CD14-positive monocyte (primary cell): ENCODE data around the gene LASP1NB.

Source experiments
- DNase-seq, 3 donors: peaks; one replicate each; pipeline ENCODE4 v3.0.0-alpha.2; 2011 to 2022
- H2AFZ ChIP-seq: 2 replicates; pipeline ENCODE4 v1.6.0; 2012; ENCODE audit warnings: mild to moderate bottlenecking, low read depth, low read length, inconsistent platforms; ENCODE audit not compliant: insufficient read depth, poor library complexity, severe bottlenecking
- H3K27ac ChIP-seq, 2 donors: 1 replicate in 1 of 2; 2 replicates in 1 of 2; pipeline ENCODE4 v1.5.1; 2012 to 2013; ENCODE audit warnings: low read length in 2 of 2, control low read depth in 1 of 2, inconsistent platforms in 1 of 2, low read depth in 1 of 2, mild to moderate bottlenecking in 1 of 2
- H3K27me3 ChIP-seq, 2 donors: one replicate each; pipeline versions ENCODE4 v1.6.0 to v1.6.1; 2011 to 2013; ENCODE audit warnings: low read length in 2 of 2; ENCODE audit not compliant: control insufficient read depth in 2 of 2, insufficient read depth in 2 of 2
- H3K36me3 ChIP-seq, 2 donors: replicated peaks in 1 of 2; 1 replicate in 1 of 2; 2 replicates in 1 of 2; pipeline versions ENCODE4 v1.5.1 to v1.6.1; 2012 to 2013; ENCODE audit warnings: low read length in 2 of 2, control low read depth in 1 of 2, inconsistent platforms in 1 of 2, mild to moderate bottlenecking in 1 of 2; ENCODE audit not compliant: insufficient read depth in 2 of 2, control insufficient read depth in 1 of 2
- H3K4me1 ChIP-seq, 2 donors: 1 replicate in 1 of 2; 2 replicates in 1 of 2; pipeline versions ENCODE4 v1.5.1 to v1.6.1; 2012 to 2013; ENCODE audit warnings: low read length in 2 of 2, control low read depth in 1 of 2, inconsistent platforms in 1 of 2, mild to moderate bottlenecking in 1 of 2, moderate library complexity in 1 of 2; ENCODE audit not compliant: insufficient read depth in 2 of 2, control insufficient read depth in 1 of 2
- H3K4me2 ChIP-seq: replicated peaks from 2 replicates; pipeline ENCODE3; 2012; ENCODE audit warnings: low read length, moderate library complexity, mild to moderate bottlenecking; ENCODE audit not compliant: poor library complexity, severe bottlenecking; ENCODE audit errors: extremely low read depth
- H3K4me3 ChIP-seq, 3 experiments: fragments of 200-600 bp in 1 of 3; sonication (generic) in 1 of 3; replicated peaks in 1 of 3; 1 replicate in 2 of 3; 2 replicates in 1 of 3; pipeline ENCODE4 v1.5.1; 2011 to 2013; ENCODE audit warnings: low read length in 3 of 3, mild to moderate bottlenecking in 3 of 3, control low read depth in 2 of 3, low read depth in 2 of 3, inconsistent platforms in 1 of 3, moderate library complexity in 1 of 3
- H3K79me2 ChIP-seq: 2 replicates; pipeline ENCODE4 v1.6.0; 2012; ENCODE audit warnings: mild to moderate bottlenecking, control low read depth, inconsistent platforms, low read length, moderate library complexity; ENCODE audit not compliant: insufficient read depth
- H3K9ac ChIP-seq: 2 replicates; pipeline ENCODE4 v1.6.0; 2017; ENCODE audit warnings: low read length, mild to moderate bottlenecking; ENCODE audit not compliant: insufficient read depth, poor library complexity, severe bottlenecking
- H3K9me3 ChIP-seq, 2 donors: replicated peaks in 1 of 2; 1 replicate in 1 of 2; 2 replicates in 1 of 2; pipeline versions ENCODE4 v1.5.1 to v1.6.1; 2012 to 2013; ENCODE audit warnings: low read length in 2 of 2, control low read depth in 1 of 2; ENCODE audit not compliant: control insufficient read depth in 1 of 2, insufficient read depth in 1 of 2
- H4K20me1 ChIP-seq: 2 replicates; pipeline ENCODE4 v1.6.0; 2012; ENCODE audit warnings: mild to moderate bottlenecking, low read length, control low read depth, moderate library complexity; ENCODE audit not compliant: insufficient read depth
- H3K27ac Mint-ChIP-seq, 7 donors: one replicate each; pipeline ENCODE4 v1.8.0; 2020; ENCODE audit warnings: mild to moderate bottlenecking in 7 of 7, mixed read lengths in 7 of 7, moderate library complexity in 6 of 7, inconsistent platforms in 2 of 7
- H3K27me3 Mint-ChIP-seq, 3 donors: one replicate each; pipeline ENCODE4 v1.8.0; 2021 to 2022; ENCODE audit warnings: low read depth in 3 of 3, mild to moderate bottlenecking in 3 of 3, mixed read lengths in 3 of 3, moderate library complexity in 3 of 3, inconsistent platforms in 1 of 3
- H3K36me3 Mint-ChIP-seq, 2 donors: one replicate each; pipeline ENCODE4 v1.8.0; 2020; ENCODE audit warnings: mixed read lengths in 2 of 2, inconsistent platforms in 1 of 2, mild to moderate bottlenecking in 1 of 2
- H3K4me1 Mint-ChIP-seq: one replicate; pipeline ENCODE4 v1.8.0; 2020; ENCODE audit warnings: mild to moderate bottlenecking, mixed read lengths
- H3K4me3 Mint-ChIP-seq, 2 donors: one replicate each; pipeline ENCODE4 v1.8.0; 2020; ENCODE audit warnings: mild to moderate bottlenecking in 2 of 2, mixed read lengths in 2 of 2, moderate library complexity in 1 of 2
- H3K9me3 Mint-ChIP-seq, 7 donors: one replicate each; pipeline ENCODE4 v1.8.0; 2020 to 2022; ENCODE audit warnings: mixed read lengths in 7 of 7, mild to moderate bottlenecking in 6 of 7, moderate library complexity in 6 of 7, inconsistent platforms in 2 of 7
- WGBS: methylation state at CpG from one replicate; pipeline ENCODE4 v1.1.5; 2013; ENCODE audit warnings: missing lambda C conversion rate; ENCODE audit not compliant: insufficient coverage; 5-methylcytosine and 5-hydroxymethylcytosine counted together
- intact Hi-C, 2 donors: fragments of 100-400 bp; cut with micrococcal nuclease; formaldehyde crosslinking; loops; one replicate each; pipeline versions ENCODE4 v1.15.0 to v1.15.1; 2023
- TF ChIP-seq, protein P1 (sequence below): fragments of 200-600 bp; IDR thresholded peaks from one replicate; pipeline ENCODE4 v1.8.0; 2022; ENCODE audit warnings: antibody characterized with exemption, mild to moderate bottlenecking

The LASP1NB gene

DNA sequence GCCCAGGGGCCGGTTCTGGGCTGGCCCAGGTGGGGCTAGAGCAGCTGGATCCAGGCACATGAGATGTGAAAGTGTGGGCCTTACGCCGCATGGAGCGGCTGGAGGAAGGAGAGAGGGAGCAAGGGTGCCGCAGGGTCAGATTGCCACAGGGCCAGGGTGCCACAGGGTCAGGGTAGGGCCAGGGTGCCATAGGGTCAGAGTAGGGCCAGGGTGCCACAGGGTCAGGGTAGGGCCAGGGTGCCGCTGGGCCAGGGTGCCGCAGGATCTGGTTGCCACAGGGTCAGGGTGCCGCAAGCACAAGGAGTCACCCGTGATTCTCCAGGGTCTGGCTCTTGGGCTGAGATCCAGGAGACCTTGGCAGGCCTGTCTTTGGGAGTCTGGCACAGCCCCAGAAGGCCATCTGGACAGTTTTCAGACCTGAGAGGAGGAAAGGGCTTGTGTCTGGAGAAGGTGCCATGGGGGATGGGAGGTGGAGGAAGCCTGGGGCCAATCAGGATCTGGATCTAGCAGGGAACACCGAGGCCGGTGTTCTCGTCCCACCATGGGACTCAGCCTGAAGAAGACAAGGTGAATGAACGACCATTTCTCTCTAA lies 13.1 kb upstream of the LASP1NB start:
- Histone ChIP-seq H3K27me3 (no peaks in the 10 kb centered on the region), H2AFZ (no peak overlapping the region), H3K4me3 (no peak overlapping the region), H3K4me2 (no peak overlapping the region), H3K36me3 (peaks cover 83 to 100% of the 10 kb centered on the region in 2 donors), H3K4me1 (peaks cover 0 to under 1% of the 10 kb centered on the region in 2 donors), H3K79me2 (peaks cover 56% of the 10 kb centered on the region), H3K9ac (no peak overlapping the region), H3K27ac (peak overlapping the region in 1 of 2 donors; percentile 45), H4K20me1 (peaks cover 98% of the 10 kb centered on the region), H3K9me3 (no peaks in the 10 kb centered on the region)
- Mint-ChIP-seq H3K36me3 (peaks cover 59 to 98% of the 10 kb centered on the region in 2 donors), H3K9me3 (no peaks in the 10 kb centered on the region), H3K27me3 (peaks cover 0 to 4% (median 0%) of the 10 kb centered on the region in 3 donors), H3K4me1 (peaks cover 2% of the 10 kb centered on the region), H3K4me3 (no peak overlapping the region), H3K27ac (peak overlapping the region in 3 of 7 donors; percentile 58 to 72 (median 66))
- intact Hi-C loops, result loop anchor here in 1 of 2 donors (5.0 kb wide), 1 partner anchor 50 kb away; no protein-coding TSS in a partner anchor
- TF ChIP-seq, protein P1, sequence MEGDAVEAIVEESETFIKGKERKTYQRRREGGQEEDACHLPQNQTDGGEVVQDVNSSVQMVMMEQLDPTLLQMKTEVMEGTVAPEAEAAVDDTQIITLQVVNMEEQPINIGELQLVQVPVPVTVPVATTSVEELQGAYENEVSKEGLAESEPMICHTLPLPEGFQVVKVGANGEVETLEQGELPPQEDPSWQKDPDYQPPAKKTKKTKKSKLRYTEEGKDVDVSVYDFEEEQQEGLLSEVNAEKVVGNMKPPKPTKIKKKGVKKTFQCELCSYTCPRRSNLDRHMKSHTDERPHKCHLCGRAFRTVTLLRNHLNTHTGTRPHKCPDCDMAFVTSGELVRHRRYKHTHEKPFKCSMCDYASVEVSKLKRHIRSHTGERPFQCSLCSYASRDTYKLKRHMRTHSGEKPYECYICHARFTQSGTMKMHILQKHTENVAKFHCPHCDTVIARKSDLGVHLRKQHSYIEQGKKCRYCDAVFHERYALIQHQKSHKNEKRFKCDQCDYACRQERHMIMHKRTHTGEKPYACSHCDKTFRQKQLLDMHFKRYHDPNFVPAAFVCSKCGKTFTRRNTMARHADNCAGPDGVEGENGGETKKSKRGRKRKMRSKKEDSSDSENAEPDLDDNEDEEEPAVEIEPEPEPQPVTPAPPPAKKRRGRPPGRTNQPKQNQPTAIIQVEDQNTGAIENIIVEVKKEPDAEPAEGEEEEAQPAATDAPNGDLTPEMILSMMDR, result no peak
- WGBS, result 99% methylated on average over 12 of the region's 13 CpGs
- DNase-seq, result no peak

DNA sequence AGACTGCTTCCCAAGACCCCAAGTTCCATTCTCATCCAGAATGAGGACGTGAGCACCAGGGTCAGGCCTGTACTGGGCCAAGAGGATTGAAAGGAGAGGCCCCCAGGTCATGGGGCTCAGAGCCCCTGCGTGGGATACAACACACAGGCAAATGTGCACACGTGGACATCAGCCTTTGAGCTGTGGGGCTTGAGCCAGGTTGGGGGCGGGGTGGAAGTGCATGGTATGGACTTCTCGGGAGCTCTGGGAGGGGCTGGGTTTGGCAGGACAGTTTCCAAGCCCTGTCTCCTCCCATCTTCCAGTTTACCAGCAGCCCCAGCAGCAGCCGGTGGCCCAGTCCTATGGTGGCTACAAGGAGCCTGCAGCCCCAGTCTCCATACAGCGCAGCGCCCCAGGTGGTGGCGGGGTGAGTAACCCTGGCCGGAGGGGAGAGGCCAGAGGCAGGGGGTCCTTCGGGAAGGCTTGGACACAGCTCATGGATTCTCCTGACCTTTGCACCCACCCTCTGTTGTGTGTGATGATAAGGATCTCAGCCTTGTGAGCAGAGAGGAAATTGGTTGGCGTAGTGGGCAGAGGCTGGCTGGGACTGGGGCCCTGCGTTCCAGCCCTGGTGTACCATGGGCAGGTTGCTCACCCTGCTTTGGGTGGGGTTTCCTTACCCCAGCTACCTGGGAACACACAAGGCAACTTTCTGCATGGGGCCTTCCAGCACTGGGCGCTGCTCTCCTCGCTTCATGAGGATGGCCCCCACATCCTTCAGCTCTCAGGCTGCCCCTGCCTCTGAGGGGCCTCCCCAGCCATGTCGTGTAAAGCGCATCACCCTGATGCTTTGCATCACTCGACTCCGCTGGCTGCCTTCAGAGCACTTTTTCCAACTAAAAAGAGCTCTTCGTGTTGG lies 10.4 kb upstream of the LASP1NB start:
- H3K27ac ChIP-seq, result no peak overlapping the region
- H2AFZ ChIP-seq, result no peak overlapping the region
- peaks cover 3% of the 10 kb centered on the region for H3K4me1 Mint-ChIP-seq
- H3K36me3 ChIP-seq, result peaks cover 93 to 100% of the 10 kb centered on the region in 2 donors
- peaks cover 30% of the 10 kb centered on the region for H3K79me2 ChIP-seq
- H3K9ac ChIP-seq, result no peak overlapping the region
- peaks cover 0 to 4% (median 0%) of the 10 kb centered on the region in 3 donors for H3K27me3 Mint-ChIP-seq
- H3K27me3 ChIP-seq, result no peaks in the 10 kb centered on the region
- peaks cover 72 to 100% of the 10 kb centered on the region in 2 donors for H3K36me3 Mint-ChIP-seq
- intact Hi-C loops, result loop anchor here in 1 of 2 donors (5.0 kb wide), 1 partner anchor 47 kb away; no protein-coding TSS in a partner anchor
- H3K9me3 ChIP-seq, result no peaks in the 10 kb centered on the region
- H3K4me3 ChIP-seq, result no peak overlapping the region
- no peak overlapping the region for H3K4me3 Mint-ChIP-seq
- H3K4me1 ChIP-seq, result no peaks in the 10 kb centered on the region
- peak overlapping the region in 2 of 7 donors; percentile 50 to 58 for H3K27ac Mint-ChIP-seq
- TF ChIP-seq, protein P1, result no peak
- H3K9me3 Mint-ChIP-seq, result no peaks in the 10 kb centered on the region
- H3K4me2 ChIP-seq, result no peak overlapping the region
- 93% methylated on average over 12 of the region's 20 CpGs for WGBS
- peaks cover 97% of the 10 kb centered on the region for H4K20me1 ChIP-seq
- DNase-seq, result no peak
